ENCODE data around the gene GRM3.

GRM3 gene

GRCh38 chr7:86776136-86776535 lies 132.4 kb downstream of the GRM3 start:
- DNase-seq: no peak
- Histone ChIP-seq H3K36me3 (replicated peaks) (no peaks in the 10 kb centered on the region), H3K27me3 (replicated peaks) (no peaks in the 10 kb centered on the region), H3K4me3 (ENCODE audit: low read depth, low read length) (no peak overlapping the region), H3K27ac (no peak overlapping the region)
- in situ Hi-C loops (cut with HindIII; ENCODE audit: low pct_ligation_motif_present, low sequenced_read_pairs): no loop called here
- TF ChIP-seq, protein P1, sequence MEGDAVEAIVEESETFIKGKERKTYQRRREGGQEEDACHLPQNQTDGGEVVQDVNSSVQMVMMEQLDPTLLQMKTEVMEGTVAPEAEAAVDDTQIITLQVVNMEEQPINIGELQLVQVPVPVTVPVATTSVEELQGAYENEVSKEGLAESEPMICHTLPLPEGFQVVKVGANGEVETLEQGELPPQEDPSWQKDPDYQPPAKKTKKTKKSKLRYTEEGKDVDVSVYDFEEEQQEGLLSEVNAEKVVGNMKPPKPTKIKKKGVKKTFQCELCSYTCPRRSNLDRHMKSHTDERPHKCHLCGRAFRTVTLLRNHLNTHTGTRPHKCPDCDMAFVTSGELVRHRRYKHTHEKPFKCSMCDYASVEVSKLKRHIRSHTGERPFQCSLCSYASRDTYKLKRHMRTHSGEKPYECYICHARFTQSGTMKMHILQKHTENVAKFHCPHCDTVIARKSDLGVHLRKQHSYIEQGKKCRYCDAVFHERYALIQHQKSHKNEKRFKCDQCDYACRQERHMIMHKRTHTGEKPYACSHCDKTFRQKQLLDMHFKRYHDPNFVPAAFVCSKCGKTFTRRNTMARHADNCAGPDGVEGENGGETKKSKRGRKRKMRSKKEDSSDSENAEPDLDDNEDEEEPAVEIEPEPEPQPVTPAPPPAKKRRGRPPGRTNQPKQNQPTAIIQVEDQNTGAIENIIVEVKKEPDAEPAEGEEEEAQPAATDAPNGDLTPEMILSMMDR (IDR thresholded peaks at IDR 0.05; ENCODE audit: low read depth, low read length, missing control alignments): no peak

DNA sequence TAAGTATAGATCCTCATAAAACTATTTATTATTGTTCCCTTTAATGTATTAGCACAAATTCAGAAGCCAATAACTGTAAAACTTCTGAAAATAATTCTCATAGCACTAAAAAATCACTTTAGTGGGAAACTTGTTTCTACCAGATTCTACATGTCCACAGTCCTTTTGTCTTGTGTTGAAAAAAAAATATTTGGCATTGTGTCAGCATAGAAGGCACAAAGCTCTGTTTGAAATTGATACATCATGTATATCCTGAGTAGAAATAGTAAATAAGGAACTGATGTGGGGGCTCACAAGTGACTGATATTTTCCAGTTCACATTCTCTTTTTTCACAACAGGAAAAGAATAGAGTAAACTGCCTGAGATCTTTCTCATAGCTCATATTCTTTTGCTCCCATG lies 134.6 kb downstream of the GRM3 start:
- Histone ChIP-seq H3K27me3 (replicated peaks) (no peaks in the 10 kb centered on the region), H3K36me3 (replicated peaks) (no peaks in the 10 kb centered on the region), H3K27ac (no peak overlapping the region), H3K4me3 (ENCODE audit: low read depth, low read length) (no peak overlapping the region)
- in situ Hi-C loops (cut with HindIII; ENCODE audit: low pct_ligation_motif_present, low sequenced_read_pairs): no loop called here
- TF ChIP-seq, protein P1 (IDR thresholded peaks at IDR 0.05; ENCODE audit: low read depth, low read length, missing control alignments): no peak
- no peak for DNase-seq

- H3K36me3 ChIP-seq (replicated peaks): no peaks in the 10 kb centered on the region
- no peak for DNase-seq
- in situ Hi-C loops (cut with HindIII; ENCODE audit: low pct_ligation_motif_present, low sequenced_read_pairs): no loop called here
- no peak overlapping the region for H3K4me3 ChIP-seq (ENCODE audit: low read depth, low read length)
- TF ChIP-seq, protein P1 (IDR thresholded peaks at IDR 0.05; ENCODE audit: low read depth, low read length, missing control alignments): no peak
- H3K27me3 ChIP-seq (replicated peaks): no peaks in the 10 kb centered on the region
- no peak overlapping the region for H3K27ac ChIP-seq
These were observed 141.1 kb downstream of the GRM3 start for GRCh38 chr7:86784765-86785164.

- Histone ChIP-seq H3K27me3 (replicated peaks) (no peaks in the 10 kb centered on the region), H3K4me3 (ENCODE audit: low read depth, low read length) (no peak overlapping the region), H3K27ac (no peak overlapping the region), H3K36me3 (replicated peaks) (no peaks in the 10 kb centered on the region)
- no peak for DNase-seq
- TF ChIP-seq, protein P1 (IDR thresholded peaks at IDR 0.05; ENCODE audit: low read depth, low read length, missing control alignments): no peak
- in situ Hi-C loops (cut with HindIII; ENCODE audit: low pct_ligation_motif_present, low sequenced_read_pairs): no loop called here
These were observed 141.9 kb downstream of the GRM3 start for GRCh38 chr7:86785641-86786040.

DNA sequence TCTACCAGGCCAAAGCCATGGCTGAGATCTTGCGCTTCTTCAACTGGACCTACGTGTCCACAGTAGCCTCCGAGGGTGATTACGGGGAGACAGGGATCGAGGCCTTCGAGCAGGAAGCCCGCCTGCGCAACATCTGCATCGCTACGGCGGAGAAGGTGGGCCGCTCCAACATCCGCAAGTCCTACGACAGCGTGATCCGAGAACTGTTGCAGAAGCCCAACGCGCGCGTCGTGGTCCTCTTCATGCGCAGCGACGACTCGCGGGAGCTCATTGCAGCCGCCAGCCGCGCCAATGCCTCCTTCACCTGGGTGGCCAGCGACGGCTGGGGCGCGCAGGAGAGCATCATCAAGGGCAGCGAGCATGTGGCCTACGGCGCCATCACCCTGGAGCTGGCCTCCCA lies 142.7 kb downstream of the GRM3 start:
- Histone ChIP-seq H3K4me3 (ENCODE audit: low read depth, low read length) (no peak overlapping the region), H3K36me3 (replicated peaks) (no peaks in the 10 kb centered on the region), H3K27me3 (replicated peaks) (no peaks in the 10 kb centered on the region), H3K27ac (no peak overlapping the region)
- TF ChIP-seq, protein P1 (IDR thresholded peaks at IDR 0.05; ENCODE audit: low read depth, low read length, missing control alignments): no peak
- in situ Hi-C loops (cut with HindIII; ENCODE audit: low pct_ligation_motif_present, low sequenced_read_pairs): no loop called here
- DNase-seq: no peak

DNA sequence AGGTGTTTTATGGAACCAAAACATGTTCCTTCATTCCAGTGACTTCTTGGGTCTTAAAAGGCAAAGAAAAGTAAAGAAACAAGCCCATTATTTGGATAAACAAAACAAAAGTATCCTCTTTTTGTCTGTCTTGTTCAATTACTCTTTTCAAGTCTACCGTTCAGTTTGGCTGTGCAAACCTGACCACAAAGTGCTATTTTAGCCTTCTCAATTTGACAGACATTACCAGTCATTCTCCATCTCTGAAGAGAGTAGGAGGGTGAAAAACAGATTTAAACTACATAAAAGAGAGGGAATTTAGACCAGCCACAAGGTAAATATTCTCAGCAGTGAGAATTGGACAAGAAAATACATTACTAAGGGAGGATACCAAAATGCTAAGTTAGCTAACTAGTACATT lies 145.2 kb downstream of the GRM3 start:
- no peaks in the 10 kb centered on the region for H3K36me3 ChIP-seq (replicated peaks)
- TF ChIP-seq, protein P1 (IDR thresholded peaks at IDR 0.05; ENCODE audit: low read depth, low read length, missing control alignments): no peak
- in situ Hi-C loops (cut with HindIII; ENCODE audit: low pct_ligation_motif_present, low sequenced_read_pairs): no loop called here
- no peaks in the 10 kb centered on the region for H3K27me3 ChIP-seq (replicated peaks)
- no peak overlapping the region for H3K4me3 ChIP-seq (ENCODE audit: low read depth, low read length)
- no peak for DNase-seq
- H3K27ac ChIP-seq: no peak overlapping the region

Measured in brain microvascular endothelial cell (primary cell).